Keratinocyte (primary cell): ENCODE results near the gene ETV3L. TPM values are rescaled to one million over a fixed set of nuclear protein-coding genes. Genes with fewer than 3 reads are reported as not detected.

ENCODE experiments used
- DNase-seq: peaks from one replicate; pipeline ENCODE4 v3.0.0-alpha.2; 2011; ENCODE audit warnings: low read depth, missing footprints, low spot score
- FAIRE-seq: peaks from 2 replicates; lab custom pipeline; 2011; peaks lifted over from hg19 to GRCh38; lab: Jason Lieb, UNC
- H2AFZ ChIP-seq: 2 replicates; pipeline ENCODE4 v1.6.0; 2012; ENCODE audit warnings: low read length, control low read depth, inconsistent platforms; ENCODE audit not compliant: control insufficient read depth
- H3K27ac ChIP-seq: 2 replicates; pipeline ENCODE4 v1.5.1; 2011; ENCODE audit warnings: low read length; ENCODE audit not compliant: control insufficient read depth, insufficient read depth
- H3K27me3 ChIP-seq: 3 replicates; pipeline ENCODE4 v1.6.0; 2011; ENCODE audit warnings: low read length; ENCODE audit not compliant: control insufficient read depth, insufficient read depth; ENCODE audit errors: extremely low read depth
- H3K36me3 ChIP-seq, 2 experiments: 2 replicates in 1 of 2; 3 replicates in 1 of 2; pipeline ENCODE4 v1.5.1; 2011; ENCODE audit warnings: low read length in 2 of 2, mild to moderate bottlenecking in 1 of 2; ENCODE audit not compliant: control insufficient read depth in 2 of 2, insufficient read depth in 2 of 2; ENCODE audit errors: extremely low read depth in 1 of 2
- H3K4me1 ChIP-seq: 3 replicates; pipeline ENCODE4 v1.5.1; 2011; ENCODE audit warnings: low read length; ENCODE audit not compliant: control insufficient read depth, insufficient read depth; ENCODE audit errors: extremely low read depth
- H3K4me2 ChIP-seq: 3 replicates; pipeline ENCODE4 v1.6.0; 2011; ENCODE audit warnings: low read depth, low read length; ENCODE audit not compliant: control insufficient read depth, insufficient read depth; ENCODE audit errors: extremely low read depth
- H3K4me3 ChIP-seq, 3 experiments: fragments of 200-600 bp in 1 of 3; sonication (generic) in 1 of 3; 2 replicates in 2 of 3; 3 replicates in 1 of 3; pipeline ENCODE4 v1.5.1; 2011 to 2016; ENCODE audit warnings: low read length in 3 of 3, mild to moderate bottlenecking in 3 of 3, control low read depth in 2 of 3, inconsistent platforms in 1 of 3, low read depth in 1 of 3, mixed read lengths in 1 of 3, mixed run types in 1 of 3, moderate library complexity in 1 of 3; ENCODE audit not compliant: control insufficient read depth in 2 of 3, insufficient read depth in 2 of 3; ENCODE audit errors: extremely low read depth in 1 of 3
- H3K79me2 ChIP-seq: 2 replicates; pipeline ENCODE4 v1.6.0; 2012; ENCODE audit warnings: low read length; ENCODE audit not compliant: control insufficient read depth, insufficient read depth
- H3K9ac ChIP-seq: 3 replicates; pipeline ENCODE4 v1.6.0; 2011; ENCODE audit warnings: low read length; ENCODE audit not compliant: control insufficient read depth, insufficient read depth; ENCODE audit errors: extremely low read depth
- H3K9me1 ChIP-seq: 3 replicates; pipeline ENCODE4 v1.6.0; 2011; ENCODE audit warnings: low read length; ENCODE audit not compliant: control insufficient read depth, insufficient read depth; ENCODE audit errors: extremely low read depth
- H3K9me3 ChIP-seq: 2 replicates; pipeline ENCODE4 v1.5.1; 2012; ENCODE audit warnings: low read depth, low read length; ENCODE audit not compliant: control insufficient read depth
- H4K20me1 ChIP-seq: 3 replicates; pipeline ENCODE4 v1.6.0; 2011; ENCODE audit warnings: low read length; ENCODE audit not compliant: control insufficient read depth, insufficient read depth; ENCODE audit errors: extremely low read depth
- EZH2 ChIP-seq: IDR thresholded peaks from one replicate; pipeline ENCODE4 v1.6.1; 2012; ENCODE audit warnings: inconsistent platforms, mild to moderate bottlenecking, low read length, moderate library complexity
- dilution Hi-C: fragments of 300-500 bp; cut with MboI; formaldehyde crosslinking; loops from one replicate; pipeline ENCODE4 v1.7.0; 2020; ENCODE audit warnings: low sequenced_read_pairs; ENCODE audit not compliant: extremely low pct_ligation_motif_present
- polyA plus RNA-seq, 5 experiments: library from polyadenylated mRNA; depleted of rRNA in 3 of 5; stranded (reverse) in 3 of 5; stranded (forward) in 1 of 5; unstranded in 1 of 5; fragments of >200 nt; gene quantifications; 1 replicate in 1 of 5; 2 replicates in 3 of 5; 3 replicates in 1 of 5; pipeline versions ENCODE4 v1.2.1 to v1.2.3, GENCODE V29; 2011 to 2012; ENCODE audit warnings: missing spikeins in 2 of 5, low read depth in 1 of 5, low replicate concordance in 1 of 5
- TF ChIP-seq, protein P1 (sequence below), 3 experiments: IDR thresholded peaks in 1 of 3; conservative IDR thresholded peaks in 1 of 3; optimal IDR thresholded peaks in 1 of 3; 2 replicates in 2 of 3; 3 replicates in 1 of 3; pipeline versions ENCODE3 to v1.5.1; 2011; ENCODE audit warnings: low read length in 3 of 3, mild to moderate bottlenecking in 3 of 3, moderate library complexity in 2 of 3, control low read depth in 1 of 3, inconsistent platforms in 1 of 3; ENCODE audit not compliant: insufficient read depth in 2 of 3; ENCODE audit errors: extremely low read depth in 1 of 3

ETV3L gene
- polyA plus RNA-seq, 1 donor (not counting 4 experiments of a cell fraction or from before 2014, with no cell fraction given), result not detected

DNA sequence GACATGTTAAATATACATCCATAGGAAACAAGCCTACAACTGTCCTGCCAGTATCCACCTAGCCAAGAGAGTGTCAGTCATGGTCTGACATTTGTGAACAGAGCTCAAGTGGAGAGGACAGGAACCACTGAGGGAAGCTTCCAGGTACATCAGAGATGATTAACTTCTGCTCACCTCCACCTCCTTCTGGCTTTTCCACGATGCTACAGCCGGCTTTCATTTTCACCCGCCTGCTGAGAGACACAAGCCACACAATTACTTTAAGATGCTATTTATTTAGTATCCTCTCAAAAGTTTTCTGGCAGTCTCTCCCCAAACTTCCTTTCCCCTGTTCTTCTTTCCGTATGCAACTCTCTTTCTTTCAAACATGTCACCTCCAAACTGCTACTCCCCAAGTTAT, 36.5 kb upstream of the ETV3L start:
- Histone ChIP-seq H3K79me2 (peaks cover 49% of the 10 kb centered on the region), H3K27me3 (no peaks in the 10 kb centered on the region), H3K4me1 (peaks cover 51% of the 10 kb centered on the region), H3K9me1 (no peaks in the 10 kb centered on the region), H3K27ac (peak overlapping the region; percentile 84), H3K4me2 (peak overlapping the region; percentile 92), H3K9me3 (no peaks in the 10 kb centered on the region), H4K20me1 (no peaks in the 10 kb centered on the region), H3K9ac (peak overlapping the region; percentile 92), H2AFZ (no peak overlapping the region), H3K36me3 (peaks cover 9 to 17% of the 10 kb centered on the region in 2 experiments), H3K4me3 (peak overlapping the region; percentile 79 to 96 (median 86))
- peak; percentile 69 for FAIRE-seq
- TF ChIP-seq, protein P1, sequence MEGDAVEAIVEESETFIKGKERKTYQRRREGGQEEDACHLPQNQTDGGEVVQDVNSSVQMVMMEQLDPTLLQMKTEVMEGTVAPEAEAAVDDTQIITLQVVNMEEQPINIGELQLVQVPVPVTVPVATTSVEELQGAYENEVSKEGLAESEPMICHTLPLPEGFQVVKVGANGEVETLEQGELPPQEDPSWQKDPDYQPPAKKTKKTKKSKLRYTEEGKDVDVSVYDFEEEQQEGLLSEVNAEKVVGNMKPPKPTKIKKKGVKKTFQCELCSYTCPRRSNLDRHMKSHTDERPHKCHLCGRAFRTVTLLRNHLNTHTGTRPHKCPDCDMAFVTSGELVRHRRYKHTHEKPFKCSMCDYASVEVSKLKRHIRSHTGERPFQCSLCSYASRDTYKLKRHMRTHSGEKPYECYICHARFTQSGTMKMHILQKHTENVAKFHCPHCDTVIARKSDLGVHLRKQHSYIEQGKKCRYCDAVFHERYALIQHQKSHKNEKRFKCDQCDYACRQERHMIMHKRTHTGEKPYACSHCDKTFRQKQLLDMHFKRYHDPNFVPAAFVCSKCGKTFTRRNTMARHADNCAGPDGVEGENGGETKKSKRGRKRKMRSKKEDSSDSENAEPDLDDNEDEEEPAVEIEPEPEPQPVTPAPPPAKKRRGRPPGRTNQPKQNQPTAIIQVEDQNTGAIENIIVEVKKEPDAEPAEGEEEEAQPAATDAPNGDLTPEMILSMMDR (optimal IDR thresholded peaks at IDR 0.05 in 1 of 3, IDR thresholded peaks at IDR 0.05 in 1 of 3, conservative IDR thresholded peaks at IDR 0.05 in 1 of 3; ENCODE audit: extremely low read depth in 1 of 3, insufficient read depth in 2 of 3, low read length in 3 of 3), result peak; percentile 54 to 58 (median 55)
- no peak for TF ChIP-seq EZH2
- dilution Hi-C loops, result no loop called here
- no peak for DNase-seq

DNA sequence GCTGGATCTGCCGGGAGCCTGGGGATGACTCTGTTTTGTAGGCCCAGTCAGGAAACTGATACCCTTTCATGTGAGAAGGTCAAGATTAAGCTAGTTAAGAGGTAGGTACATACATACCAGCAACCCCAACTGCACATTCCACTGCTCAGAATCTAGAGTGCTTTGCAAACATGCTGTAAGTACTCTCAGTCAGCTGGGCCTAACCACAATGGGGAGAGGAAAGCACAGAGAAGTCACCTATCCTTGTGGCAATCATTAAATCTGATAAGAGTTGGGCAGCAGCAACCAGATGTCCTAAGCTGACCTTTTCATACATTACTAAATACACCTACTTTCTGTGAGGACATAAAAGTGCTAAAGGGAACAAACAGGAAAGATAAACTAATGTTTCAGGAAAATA, 36.0 kb upstream of the ETV3L start:
- Histone ChIP-seq H3K4me3 (no peak overlapping the region), H3K79me2 (peaks cover 50% of the 10 kb centered on the region), H4K20me1 (no peaks in the 10 kb centered on the region), H2AFZ (no peak overlapping the region), H3K27me3 (no peaks in the 10 kb centered on the region), H3K4me1 (peaks cover 51% of the 10 kb centered on the region), H3K4me2 (peak overlapping the region; percentile 92), H3K9me3 (no peaks in the 10 kb centered on the region), H3K9ac (peak overlapping the region; percentile 4), H3K36me3 (peaks cover 9 to 19% of the 10 kb centered on the region in 2 experiments), H3K9me1 (no peaks in the 10 kb centered on the region), H3K27ac (peak overlapping the region; percentile 67)
- dilution Hi-C loops, result no loop called here
- DNase-seq (no peak), FAIRE-seq (no peak)
- TF ChIP-seq, protein P1 (optimal IDR thresholded peaks at IDR 0.05 in 1 of 3, IDR thresholded peaks at IDR 0.05 in 1 of 3, conservative IDR thresholded peaks at IDR 0.05 in 1 of 3; ENCODE audit: extremely low read depth in 1 of 3, insufficient read depth in 2 of 3, low read length in 3 of 3), result no peak
